Muscle layer of colon (tissue), 2 donors: ENCODE data around the gene DCAF15.
"Not testable (repeated sequence)": the region's sequence is repeated elsewhere in the genome, so short reads cannot be mapped to it uniquely, and the experiment has no call there.

Source experiments
- H3K27ac ChIP-seq: one replicate; pipeline ENCODE4 v1.7.0; 2013; ENCODE audit warnings: low read depth, mild to moderate bottlenecking, low read length, moderate library complexity
- H3K27me3 ChIP-seq, 2 donors: one replicate each; pipeline ENCODE4 v1.7.0; 2013; ENCODE audit warnings: low read length in 2 of 2, mild to moderate bottlenecking in 2 of 2; ENCODE audit not compliant: insufficient read depth in 2 of 2, control insufficient read depth in 1 of 2
- H3K36me3 ChIP-seq: one replicate; pipeline ENCODE4 v1.7.0; 2013; ENCODE audit warnings: mild to moderate bottlenecking, low read length; ENCODE audit not compliant: insufficient read depth
- H3K4me1 ChIP-seq: one replicate; pipeline ENCODE4 v1.7.0; 2013; ENCODE audit warnings: mild to moderate bottlenecking, low read length; ENCODE audit not compliant: insufficient read depth
- H3K4me3 ChIP-seq, 2 donors: one replicate each; pipeline ENCODE4 v1.7.0; 2013; ENCODE audit warnings: low read length in 2 of 2, low read depth in 1 of 2, mild to moderate bottlenecking in 1 of 2, moderate library complexity in 1 of 2
- H3K9ac ChIP-seq: one replicate; pipeline ENCODE4 v1.7.0; 2013; ENCODE audit warnings: low read length
- H3K9me3 ChIP-seq: one replicate; pipeline ENCODE4 v1.7.0; 2013; ENCODE audit warnings: mild to moderate bottlenecking, low read length
- donor health status: abdominal sarcoma.
- donor health status: Adenocarcinoma of cecum.

Gene DCAF15

DNA sequence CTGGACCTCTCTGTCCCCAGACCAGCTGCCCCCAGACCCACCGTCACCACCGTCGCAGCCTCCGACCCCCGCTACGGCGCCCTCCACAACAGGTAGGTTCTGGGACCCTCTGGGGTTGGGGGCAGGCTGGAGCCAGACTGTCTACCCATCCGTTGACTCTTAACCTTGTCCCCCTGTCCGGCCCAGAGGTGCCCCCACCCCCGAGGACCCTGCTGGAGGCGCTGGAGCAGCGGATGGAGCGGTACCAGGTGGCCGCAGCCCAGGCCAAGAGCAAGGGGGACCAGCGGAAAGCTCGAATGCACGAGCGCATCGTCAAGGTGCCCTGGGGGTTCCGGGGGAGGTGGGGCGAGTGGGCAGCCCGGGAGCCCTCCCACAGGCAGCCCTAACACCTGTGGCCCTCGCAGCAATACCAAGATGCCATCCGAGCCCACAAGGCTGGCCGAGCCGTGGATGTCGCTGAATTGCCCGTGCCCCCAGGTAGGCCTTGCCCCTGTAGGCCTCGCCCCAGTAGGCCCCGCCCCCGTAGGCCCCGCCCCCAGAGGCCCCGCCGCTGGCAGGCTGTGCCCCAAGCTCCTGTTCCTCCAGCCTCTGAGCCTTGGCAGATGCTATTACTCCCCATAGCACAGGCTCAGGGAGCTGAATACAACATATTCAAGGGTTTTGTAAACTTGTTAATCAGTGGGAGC lies 33.4 kb upstream of the DCAF15 start:
- Histone ChIP-seq H3K36me3 (peaks cover 46% of the 10 kb centered on the region), H3K4me3 (no peak overlapping the region), H3K9ac (no peak overlapping the region), H3K9me3 (no peaks in the 10 kb centered on the region), H3K27me3 (no peaks in the 10 kb centered on the region), H3K27ac (no peak overlapping the region), H3K4me1 (no peaks in the 10 kb centered on the region)

DNA sequence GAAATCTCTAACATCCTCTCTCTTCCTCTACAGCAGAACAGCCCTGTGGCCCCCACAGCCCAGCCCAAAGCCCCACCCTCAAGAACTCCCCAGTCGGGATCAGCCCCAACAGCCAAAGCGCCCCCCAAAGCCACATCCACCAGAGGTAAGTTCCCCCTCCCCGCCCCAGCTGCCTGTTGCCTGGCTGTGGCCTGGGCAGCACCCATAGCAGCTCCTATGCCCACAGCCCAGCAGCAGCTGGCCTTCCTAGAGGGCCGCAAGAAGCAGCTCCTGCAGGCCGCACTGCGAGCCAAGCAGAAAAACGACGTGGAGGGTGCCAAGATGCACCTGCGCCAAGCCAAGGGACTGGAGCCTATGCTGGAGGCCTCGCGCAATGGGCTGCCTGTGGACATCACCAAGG lies 31.8 kb upstream of the DCAF15 start:
- Histone ChIP-seq H3K27me3 (no peaks in the 10 kb centered on the region), H3K4me3 (no peak overlapping the region), H3K9me3 (no peaks in the 10 kb centered on the region), H3K36me3 (peaks cover 47% of the 10 kb centered on the region), H3K27ac (no peak overlapping the region), H3K4me1 (no peaks in the 10 kb centered on the region), H3K9ac (no peak overlapping the region)

DNA sequence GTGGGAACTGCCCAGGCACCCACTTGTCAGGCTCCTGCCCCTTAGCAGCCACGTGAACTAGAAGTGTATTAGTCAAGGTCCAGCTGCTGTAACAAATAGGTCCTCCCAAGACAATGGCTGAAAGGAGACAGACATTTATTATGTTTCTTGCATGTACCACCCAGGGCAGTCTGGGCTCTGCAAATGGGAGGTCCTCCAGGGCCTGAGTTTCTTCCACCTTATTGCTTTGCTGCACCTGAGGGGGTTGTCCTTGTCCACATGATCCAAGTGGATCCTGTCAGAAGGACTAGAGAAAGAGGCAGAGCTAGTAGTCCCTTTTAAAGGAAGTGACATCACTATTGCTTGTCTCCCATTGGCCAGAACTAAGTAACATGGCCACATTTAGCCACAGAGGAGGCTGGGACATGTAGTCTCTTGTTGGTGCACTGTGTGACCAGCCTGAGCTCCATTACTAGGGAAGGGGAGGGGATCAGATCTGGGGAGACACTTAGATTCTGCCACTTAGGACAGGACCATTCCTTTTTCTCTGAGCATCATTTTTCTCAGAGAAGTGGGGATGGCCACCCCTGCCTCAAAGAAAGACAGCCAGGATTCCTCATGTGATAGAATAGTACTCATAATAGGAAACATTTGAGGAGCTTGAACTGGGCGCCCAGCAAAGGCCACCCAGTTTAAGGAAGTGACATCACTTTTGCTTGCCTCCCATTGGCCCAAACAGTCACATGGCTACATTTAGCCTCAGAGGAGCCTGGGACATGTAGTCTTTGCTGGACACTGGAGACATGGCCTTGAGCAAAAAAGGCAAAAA lies 31.2 kb upstream of the DCAF15 start:
- Histone ChIP-seq H3K9me3 (no peaks in the 10 kb centered on the region), H3K27ac (no peak overlapping the region), H3K4me3 (no peak overlapping the region), H3K36me3 (peaks cover 41% of the 10 kb centered on the region), H3K9ac (no peak overlapping the region), H3K27me3 (no peaks in the 10 kb centered on the region), H3K4me1 (no peaks in the 10 kb centered on the region)

DNA sequence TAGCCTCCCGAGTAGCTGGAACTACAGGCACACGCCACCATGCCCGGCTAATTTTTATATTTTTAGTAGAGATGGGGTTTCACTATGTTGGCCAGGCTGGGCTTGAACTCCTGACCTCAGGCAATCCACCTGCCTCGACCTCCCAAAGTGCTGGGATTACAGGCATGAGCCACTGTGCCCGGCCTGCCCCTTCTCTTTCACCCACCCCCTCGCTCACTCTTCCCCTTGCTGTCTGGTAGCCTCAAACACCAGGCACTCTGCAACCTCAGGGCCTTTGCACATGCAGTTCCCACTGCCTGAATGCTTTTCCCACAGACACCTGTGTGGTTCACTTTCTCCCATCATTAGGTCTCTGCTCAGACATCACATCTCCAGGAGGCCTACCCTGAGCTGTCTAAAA lies 30.2 kb upstream of the DCAF15 start:
- not testable (repeated sequence) for H3K27ac ChIP-seq, H3K4me1 ChIP-seq, H3K9me3 ChIP-seq, H3K9ac ChIP-seq, H3K27me3 ChIP-seq, H3K4me3 ChIP-seq
- peaks cover 50% of the 10 kb centered on the region for H3K36me3 ChIP-seq

DNA sequence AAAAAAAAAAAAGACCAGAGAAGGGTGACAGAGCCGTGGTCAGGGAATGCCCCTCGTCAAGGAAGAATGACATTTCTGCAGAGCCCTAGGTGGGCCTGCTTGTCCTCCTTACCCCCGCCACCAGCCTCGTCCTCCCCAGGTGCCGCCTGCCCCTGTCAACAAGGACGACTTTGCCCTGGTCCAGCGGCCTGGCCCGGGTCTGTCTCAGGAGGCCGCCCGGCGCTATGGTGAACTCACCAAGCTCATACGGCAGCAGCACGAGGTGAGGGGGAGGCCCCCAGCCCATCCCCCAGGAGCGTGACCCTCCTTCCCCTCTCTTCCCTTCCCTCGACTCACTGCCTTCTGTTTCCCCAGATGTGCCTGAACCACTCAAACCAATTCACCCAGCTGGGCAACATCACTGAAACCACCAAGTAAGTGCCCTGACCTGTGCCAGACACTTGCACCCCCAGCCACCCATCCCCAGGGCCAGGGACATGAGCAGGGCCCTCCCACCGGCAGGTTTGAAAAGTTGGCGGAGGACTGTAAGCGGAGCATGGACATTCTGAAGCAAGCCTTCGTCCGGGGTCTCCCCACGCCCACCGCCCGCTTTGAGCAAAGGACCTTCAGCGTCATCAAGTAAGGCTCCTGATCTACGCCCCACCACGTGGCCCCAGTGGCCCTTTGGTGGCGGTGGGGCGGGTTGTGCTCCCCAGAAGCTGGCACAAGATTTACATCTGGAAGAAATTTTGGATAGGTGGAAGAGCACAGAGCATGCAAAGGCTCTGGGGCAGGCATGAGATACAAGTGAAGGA lies 28.9 kb upstream of the DCAF15 start:
- Histone ChIP-seq H3K36me3 (peaks cover 52% of the 10 kb centered on the region), H3K4me1 (no peaks in the 10 kb centered on the region), H3K4me3 (no peak overlapping the region), H3K9me3 (no peaks in the 10 kb centered on the region), H3K9ac (no peak overlapping the region), H3K27me3 (no peaks in the 10 kb centered on the region), H3K27ac (no peak overlapping the region)

DNA sequence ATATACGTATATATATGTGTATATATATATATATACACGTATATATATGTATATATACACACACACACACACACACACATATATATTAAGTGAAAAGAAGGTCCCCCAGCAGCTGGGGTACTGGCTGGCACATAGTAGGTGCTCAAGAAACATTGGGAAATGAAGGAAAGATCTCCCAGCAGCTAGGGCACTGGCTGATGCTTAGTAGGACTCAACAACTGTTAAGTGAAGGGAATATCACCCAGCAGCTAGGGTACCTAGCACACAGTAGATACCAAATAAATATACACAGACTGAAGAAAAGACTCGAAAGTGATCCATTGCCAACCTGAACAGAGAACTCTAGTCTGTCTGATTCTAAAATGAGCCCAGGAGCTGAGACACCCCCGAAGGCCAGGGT lies 26.3 kb upstream of the DCAF15 start:
- Histone ChIP-seq H3K4me1 (no peaks in the 10 kb centered on the region), H3K9me3 (no peaks in the 10 kb centered on the region), H3K4me3 (no peak overlapping the region), H3K9ac (no peak overlapping the region), H3K27me3 (no peaks in the 10 kb centered on the region), H3K36me3 (peaks cover 41% of the 10 kb centered on the region), H3K27ac (no peak overlapping the region)

DNA sequence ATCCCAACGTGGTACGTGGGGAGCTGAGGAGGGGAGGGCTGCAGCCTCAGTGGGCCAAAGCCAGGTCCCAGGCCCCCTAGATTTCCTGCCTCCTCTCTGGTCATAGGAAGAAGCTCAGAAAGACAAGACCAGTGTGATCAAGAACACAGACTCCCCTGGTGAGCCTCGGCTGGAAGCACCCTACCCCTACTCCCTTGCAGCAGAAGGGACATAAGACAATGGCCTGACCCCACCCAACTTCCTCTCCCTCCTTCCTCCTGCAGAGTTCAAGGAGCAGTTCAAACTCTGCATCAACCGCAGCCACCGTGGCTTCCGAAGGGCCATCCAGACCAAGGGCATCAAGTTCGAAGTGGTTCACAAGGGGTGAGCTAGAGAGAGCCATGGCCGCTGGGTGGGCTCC lies 25.6 kb upstream of the DCAF15 start:
- no peak overlapping the region for H3K9ac ChIP-seq
- no peaks in the 10 kb centered on the region for H3K27me3 ChIP-seq
- H3K4me3 ChIP-seq, result no peak overlapping the region
- H3K9me3 ChIP-seq, result no peaks in the 10 kb centered on the region
- no peak overlapping the region for H3K27ac ChIP-seq
- peaks cover 34% of the 10 kb centered on the region for H3K36me3 ChIP-seq
- no peaks in the 10 kb centered on the region for H3K4me1 ChIP-seq

DNA sequence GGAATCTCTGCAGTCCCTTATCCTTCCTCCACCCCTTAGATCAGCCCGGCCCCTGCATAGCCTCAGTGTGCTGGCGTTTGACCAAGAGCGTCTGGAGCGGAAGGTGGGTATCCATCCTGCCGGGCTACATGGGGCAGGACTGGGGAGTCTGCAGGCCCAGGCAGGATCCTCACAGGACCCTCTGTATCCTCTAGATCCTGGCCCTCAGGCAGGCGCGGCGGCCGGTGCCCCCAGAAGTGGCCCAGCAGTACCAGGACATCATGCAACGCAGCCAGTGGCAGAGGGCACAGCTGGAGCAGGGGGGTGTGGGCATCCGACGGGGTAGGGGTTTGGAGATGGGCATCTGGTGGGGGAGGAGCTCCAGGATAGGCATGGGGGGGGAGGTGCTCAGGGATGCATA lies 23.0 kb upstream of the DCAF15 start:
- no peaks in the 10 kb centered on the region for H3K4me1 ChIP-seq
- no peaks in the 10 kb centered on the region for H3K9me3 ChIP-seq
- H3K36me3 ChIP-seq, result peaks cover 23% of the 10 kb centered on the region
- no peak overlapping the region for H3K27ac ChIP-seq
- no peaks in the 10 kb centered on the region for H3K27me3 ChIP-seq
- no peak overlapping the region for H3K4me3 ChIP-seq
- no peak overlapping the region for H3K9ac ChIP-seq

DNA sequence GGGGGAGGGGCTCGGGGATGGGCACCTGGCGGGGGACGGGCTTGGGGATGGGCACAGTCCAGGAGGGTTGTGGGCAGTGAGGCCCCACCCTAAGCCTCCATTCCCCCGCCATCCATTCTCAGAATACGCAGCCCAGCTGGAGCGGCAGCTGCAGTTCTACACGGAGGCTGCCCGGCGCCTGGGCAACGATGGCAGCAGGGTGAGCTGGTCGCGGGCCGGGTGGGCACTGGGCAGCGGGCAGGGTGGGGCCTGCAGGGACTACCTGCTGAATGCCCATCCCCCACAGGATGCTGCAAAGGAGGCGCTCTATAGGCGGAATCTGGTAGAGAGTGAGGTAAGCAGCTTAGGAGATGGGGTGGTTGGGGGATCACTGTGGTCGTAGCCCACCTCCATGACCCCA lies 22.4 kb upstream of the DCAF15 start:
- no peaks in the 10 kb centered on the region for H3K27me3 ChIP-seq
- no peak overlapping the region for H3K27ac ChIP-seq
- no peak overlapping the region for H3K9ac ChIP-seq
- no peak overlapping the region for H3K4me3 ChIP-seq
- H3K36me3 ChIP-seq, result peaks cover 17% of the 10 kb centered on the region
- H3K9me3 ChIP-seq, result no peaks in the 10 kb centered on the region
- no peaks in the 10 kb centered on the region for H3K4me1 ChIP-seq

DNA sequence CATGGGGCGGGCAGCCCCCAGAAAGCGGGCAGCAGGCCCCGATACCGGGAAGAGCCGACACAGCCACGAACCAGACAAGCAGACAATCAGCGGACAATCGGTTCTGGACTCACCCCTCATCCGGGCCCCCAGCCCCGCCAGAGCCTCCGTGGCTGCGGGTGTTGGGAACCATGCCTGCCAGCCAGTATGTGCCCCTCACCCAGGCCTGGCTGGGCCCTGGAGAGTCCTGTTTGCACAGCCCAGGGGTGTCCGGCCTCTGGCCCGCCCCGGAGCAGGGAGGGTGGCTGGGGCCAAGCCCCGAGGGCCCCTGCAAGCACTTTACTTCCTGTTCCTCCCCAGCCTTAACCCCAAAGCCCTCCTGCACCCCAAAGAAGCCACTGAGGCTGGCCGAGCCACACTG lies 21.9 kb upstream of the DCAF15 start:
- H3K36me3 ChIP-seq, result peaks cover 13% of the 10 kb centered on the region

DNA sequence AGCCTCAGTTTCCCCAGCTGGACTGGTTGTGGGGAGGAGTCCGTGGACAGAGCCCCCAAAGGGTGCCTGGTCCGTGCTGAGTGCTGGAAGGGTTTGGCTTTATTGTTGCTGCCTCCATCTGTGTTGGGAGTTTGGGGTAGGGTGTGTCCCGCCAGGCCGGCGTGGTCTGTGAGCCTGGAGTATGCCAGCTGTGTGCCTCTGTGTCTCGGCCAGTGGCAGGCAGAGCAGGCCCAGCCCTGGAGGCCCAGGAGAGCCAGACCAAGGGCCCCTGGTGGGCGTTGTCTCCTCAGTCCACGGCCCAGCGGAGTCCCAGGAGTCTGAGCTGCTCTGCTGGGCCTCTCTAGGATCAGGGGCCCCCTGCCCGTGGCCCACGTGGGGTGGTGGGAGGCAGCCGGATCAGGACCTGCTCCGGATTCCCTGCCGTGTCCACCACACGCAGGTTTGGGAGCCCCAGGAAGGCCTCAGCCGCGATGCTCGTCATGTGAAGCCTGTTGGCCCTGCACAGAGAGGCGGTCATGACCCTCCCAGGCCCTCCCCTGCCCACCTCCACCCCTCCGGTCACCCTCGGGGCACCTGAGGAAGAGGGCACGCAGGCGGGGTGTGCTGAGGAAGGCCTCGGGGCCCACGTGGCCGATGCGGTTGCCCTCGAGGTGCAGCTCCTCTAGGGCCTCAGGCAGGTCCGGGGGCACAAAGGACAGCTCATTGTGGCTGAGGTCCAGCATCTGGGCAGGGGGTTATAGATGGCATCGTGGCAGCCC lies 20.7 kb upstream of the DCAF15 start:
- no peaks in the 10 kb centered on the region for H3K4me1 ChIP-seq
- no peak overlapping the region for H3K27ac ChIP-seq
- no peaks in the 10 kb centered on the region for H3K9me3 ChIP-seq
- H3K36me3 ChIP-seq, result peaks cover 7% of the 10 kb centered on the region
- H3K4me3 ChIP-seq, result no peak overlapping the region
- H3K27me3 ChIP-seq, result peaks cover 0 to 13% of the 10 kb centered on the region in 2 donors
- H3K9ac ChIP-seq, result no peak overlapping the region

More for the DNA sequence above, 21.9 kb upstream of the DCAF15 start:
- H3K4me3 ChIP-seq, result no peak overlapping the region
- no peaks in the 10 kb centered on the region for H3K9me3 ChIP-seq
- no peak overlapping the region for H3K9ac ChIP-seq
- peaks cover 0 to 3% of the 10 kb centered on the region in 2 donors for H3K27me3 ChIP-seq
- H3K4me1 ChIP-seq, result no peaks in the 10 kb centered on the region
- no peak overlapping the region for H3K27ac ChIP-seq
